Stimulated activated CD4-positive, alpha-beta T cell treated with anti-CD3 and anti-CD28 coated beads, Interleukin-4, amount 100 ng/mL, for 48 hours (primary cell): ENCODE data around the gene SLC4A9.

Experiments
- DNase-seq, 2 donors: peaks; one replicate each; pipeline ENCODE4 v3.0.0-alpha.2; 2020; ENCODE audit warnings: low read depth in 2 of 2

Gene SLC4A9

GRCh38 chr5:140361901-140362300, 1.9 kb downstream of the SLC4A9 start:
- no peak for DNase-seq

GRCh38 chr5:140362311-140362710, 2.3 kb downstream of the SLC4A9 start:
- no peak for DNase-seq

- peak; percentile 80 to 89 for DNase-seq
Observed at GRCh38 chr5:140362875-140363630, 3.1 kb downstream of the SLC4A9 start.

GRCh38 chr5:140363631-140364471, 3.9 kb downstream of the SLC4A9 start:
- no peak for DNase-seq

- DNase-seq = no peak
Observed at GRCh38 chr5:140364472-140364765, 4.4 kb downstream of the SLC4A9 start.

DNA sequence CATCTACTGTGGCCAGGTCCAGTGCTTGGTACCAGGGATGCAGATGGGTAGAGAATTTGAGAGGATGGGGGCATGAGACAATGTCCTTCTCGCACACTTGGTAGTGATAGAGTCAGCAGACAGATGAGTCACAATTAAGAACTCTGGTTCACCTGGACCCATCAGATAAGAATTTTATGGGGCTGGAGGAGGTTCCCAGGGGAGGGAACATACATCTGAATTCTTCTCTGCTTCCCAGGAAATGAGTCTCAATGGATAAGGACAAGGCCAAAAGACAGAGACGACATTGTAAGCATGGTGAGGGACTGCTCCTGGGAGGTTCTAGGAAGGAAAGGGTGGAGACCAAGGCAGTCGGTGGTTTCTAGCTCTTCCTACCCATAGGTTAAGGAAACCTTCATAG, 5.3 kb downstream of the SLC4A9 start:
- DNase-seq = no peak

DNA sequence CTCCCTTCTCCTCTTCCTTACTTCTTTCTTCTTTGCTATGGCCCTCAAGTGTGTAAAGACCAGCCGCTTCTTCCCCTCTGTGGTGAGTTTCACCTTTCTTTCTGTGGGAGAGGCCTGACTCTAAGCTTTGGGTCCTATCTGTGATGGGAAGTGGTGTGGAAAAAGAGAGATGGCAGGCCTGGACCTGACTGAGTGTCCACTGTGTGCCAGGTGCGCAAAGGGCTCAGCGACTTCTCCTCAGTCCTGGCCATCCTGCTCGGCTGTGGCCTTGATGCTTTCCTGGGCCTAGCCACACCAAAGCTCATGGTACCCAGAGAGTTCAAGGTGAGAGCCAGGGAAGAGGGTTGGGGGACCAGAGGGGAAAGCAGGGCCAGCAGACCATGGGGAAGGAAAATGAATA, 5.9 kb downstream of the SLC4A9 start:
- no peak for DNase-seq

- no peak for DNase-seq
Observed at GRCh38 chr5:140366589-140367255, 6.7 kb downstream of the SLC4A9 start.

DNA sequence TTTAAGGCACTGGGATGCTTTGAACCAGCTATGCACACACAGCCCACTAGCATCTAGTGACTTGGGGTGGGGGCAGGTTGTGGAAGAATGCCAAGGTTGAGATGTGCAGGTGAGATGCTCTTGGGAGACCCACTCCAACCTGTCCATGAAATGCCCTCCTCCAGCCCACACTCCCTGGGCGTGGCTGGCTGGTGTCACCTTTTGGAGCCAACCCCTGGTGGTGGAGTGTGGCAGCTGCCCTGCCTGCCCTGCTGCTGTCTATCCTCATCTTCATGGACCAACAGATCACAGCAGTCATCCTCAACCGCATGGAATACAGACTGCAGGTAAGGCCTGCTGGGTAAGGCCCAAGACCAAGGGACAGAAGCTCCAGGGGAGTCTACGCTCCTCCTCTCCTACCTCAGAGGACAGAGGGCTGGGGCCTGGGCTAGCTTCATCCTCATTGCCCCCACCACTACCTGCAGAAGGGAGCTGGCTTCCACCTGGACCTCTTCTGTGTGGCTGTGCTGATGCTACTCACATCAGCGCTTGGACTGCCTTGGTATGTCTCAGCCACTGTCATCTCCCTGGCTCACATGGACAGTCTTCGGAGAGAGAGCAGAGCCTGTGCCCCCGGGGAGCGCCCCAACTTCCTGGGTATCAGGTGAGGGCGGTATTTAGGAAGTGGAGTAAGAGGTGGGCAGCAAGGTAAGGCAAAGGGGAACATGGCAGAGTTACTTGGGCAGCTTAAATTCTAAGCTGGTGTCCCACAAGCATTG, 7.4 kb downstream of the SLC4A9 start:
- no peak for DNase-seq

GRCh38 chr5:140371356-140372151, 11.6 kb downstream of the SLC4A9 start:
- no peak for DNase-seq

DNA sequence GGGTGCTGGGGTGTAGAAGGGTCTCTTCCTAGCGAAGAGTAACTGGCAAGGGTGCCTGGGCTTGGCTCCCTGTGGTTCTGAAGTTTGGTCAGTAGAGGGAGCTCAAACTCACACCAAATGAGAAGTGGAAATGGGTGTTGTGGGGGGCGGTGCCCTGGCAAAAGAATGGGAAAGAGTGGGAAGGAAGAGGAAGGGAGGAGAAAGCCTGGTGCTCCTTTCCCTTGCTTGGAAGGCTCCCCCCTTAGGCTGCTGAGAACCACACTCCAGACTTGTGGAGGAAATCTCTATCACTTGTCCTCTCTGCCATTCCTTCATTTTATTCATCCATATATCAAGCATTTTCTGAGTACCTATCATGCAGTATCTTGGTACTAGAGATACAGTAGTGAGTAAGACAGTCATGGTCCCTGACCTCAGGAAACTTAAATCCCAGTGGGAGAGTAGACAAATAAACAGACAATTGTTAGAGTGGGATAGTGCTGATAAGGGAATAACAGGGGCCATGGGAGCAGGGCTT, 13.0 kb downstream of the SLC4A9 start:
- DNase-seq = no peak

DNA sequence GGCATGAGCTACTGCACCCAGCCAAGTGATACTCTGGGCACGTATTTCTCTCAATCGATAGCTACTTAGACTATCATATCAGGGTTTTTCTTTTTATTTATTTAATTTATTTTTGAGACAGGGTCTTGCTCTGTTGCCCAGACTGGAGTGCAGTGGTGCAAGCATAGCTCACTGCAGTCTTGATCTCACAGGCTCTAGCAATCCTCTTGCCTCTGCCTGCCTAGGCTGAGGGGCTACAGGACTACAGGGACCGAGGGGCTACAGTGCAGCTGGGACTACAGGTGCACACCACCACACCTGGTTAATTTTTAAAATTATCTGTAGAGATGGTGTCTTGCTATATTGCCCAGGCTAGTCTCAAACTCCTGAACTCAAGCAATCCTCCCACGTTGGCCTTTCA, 21.4 kb downstream of the SLC4A9 start:
- no peak for DNase-seq

- DNase-seq = no peak
Observed at GRCh38 chr5:140381972-140382371, 22.0 kb downstream of the SLC4A9 start.

DNA sequence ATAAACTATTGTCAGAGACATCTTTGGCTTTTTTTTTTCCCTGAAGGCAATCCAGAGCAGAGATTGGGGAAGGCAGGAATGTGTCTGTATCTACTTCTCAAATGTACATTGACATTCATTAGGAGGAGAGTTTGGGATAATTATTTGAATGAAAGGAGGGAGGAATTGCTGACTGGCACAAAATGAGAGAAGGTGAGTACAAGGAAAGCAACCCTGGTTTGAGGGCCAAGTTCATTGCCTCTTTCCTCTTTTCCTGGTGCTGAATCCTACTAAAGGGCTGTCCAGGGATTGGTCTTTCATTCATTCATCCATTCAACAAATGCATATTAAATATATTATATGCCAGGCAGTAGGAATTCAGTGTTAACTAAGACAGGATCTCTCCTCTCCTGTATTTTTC, 22.9 kb downstream of the SLC4A9 start:
- no peak for DNase-seq

DNA sequence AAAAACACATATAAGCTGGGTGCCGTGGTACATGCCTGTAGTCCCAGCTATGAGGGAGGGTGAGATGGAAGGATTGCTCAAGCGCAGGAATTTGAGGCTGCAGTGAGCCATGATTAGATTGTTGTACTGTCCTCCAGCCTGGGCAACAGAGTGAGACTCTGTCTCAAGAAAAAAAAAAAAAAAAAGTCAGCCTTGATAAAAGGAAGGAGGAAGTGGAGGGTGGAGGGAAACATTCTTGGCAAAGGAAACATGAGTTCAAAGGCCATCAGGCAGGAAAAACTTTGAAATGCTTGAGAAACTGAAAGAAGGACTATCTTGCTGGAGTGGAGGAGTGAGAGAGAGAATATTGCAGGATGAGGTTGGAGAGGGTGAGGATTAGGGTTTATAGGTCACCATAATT, 23.3 kb downstream of the SLC4A9 start:
- no peak for DNase-seq

DNA sequence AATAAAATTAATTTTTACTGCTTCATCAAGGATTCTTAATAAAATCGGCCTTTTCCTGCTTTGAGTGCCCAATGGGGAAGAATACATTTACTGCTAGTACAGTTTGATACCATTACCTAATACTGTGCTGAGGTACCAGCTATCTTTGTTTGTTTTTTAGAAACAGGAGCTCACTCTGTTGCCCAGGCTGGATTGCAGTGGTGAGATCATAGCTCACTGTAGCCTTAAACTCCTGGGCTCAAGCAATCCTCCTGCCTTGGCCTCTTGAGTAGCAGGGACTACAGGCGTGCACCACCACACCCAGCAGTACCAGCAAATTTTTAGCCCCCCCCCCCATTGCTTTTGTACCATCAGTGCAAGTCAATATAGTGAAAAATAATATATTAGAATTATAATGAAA, 28.1 kb downstream of the SLC4A9 start:
- DNase-seq = no peak

GRCh38 chr5:140391312-140391711, 31.3 kb downstream of the SLC4A9 start:
- no peak for DNase-seq

GRCh38 chr5:140391732-140392131, 31.7 kb downstream of the SLC4A9 start:
- DNase-seq = no peak

- no peak for DNase-seq
Observed at GRCh38 chr5:140393738-140394137, 33.7 kb downstream of the SLC4A9 start.

- DNase-seq = no peak
Observed at GRCh38 chr5:140398379-140398811, 38.4 kb downstream of the SLC4A9 start.
